ENCODE data around the gene KRT25.

Gene KRT25

GRCh38 chr17:40779181-40779909 lies 24.2 kb upstream of the KRT25 start:
- H3K9ac ChIP-seq (ENCODE audit: low read depth, low read length, poor library complexity, severe bottlenecking): peak overlapping the region; percentile 60
- TF ChIP-seq CTCF (conservative IDR thresholded peaks at IDR 0.05; ENCODE audit: low read length) (no peak), EZH2phosphoT487 (IDR thresholded peaks at IDR 0.05; ENCODE audit: borderline replicate concordance) (no peak)
- peaks cover 34% of the 10 kb centered on the region for H3K4me1 ChIP-seq (ENCODE audit: insufficient read depth, low read length, poor library complexity, severe bottlenecking)
- 0 out of 2 replicates have a peak, but pooled peaks cover 9% of the 10 kb centered on the region for H3F3A ChIP-seq (ENCODE audit: low read depth)
- H3K36me3 ChIP-seq (ENCODE audit: insufficient read depth, low read length): no peaks in the 10 kb centered on the region
- H3K79me2 ChIP-seq (ENCODE audit: insufficient read depth, low read length): no peaks in the 10 kb centered on the region
- no peaks in the 10 kb centered on the region for H3K27me3 ChIP-seq (ENCODE audit: insufficient read depth, low read length, poor library complexity, severe bottlenecking)
- H2AFZ ChIP-seq (ENCODE audit: low read length): no peak overlapping the region
- peak overlapping the region; percentile 66 for H3K4me3 ChIP-seq (ENCODE audit: low read length, poor library complexity, severe bottlenecking)
- H3K9me3 ChIP-seq (ENCODE audit: insufficient read depth, low read depth, low read length): no peaks in the 10 kb centered on the region
- peak overlapping the region; percentile 73 for H3K4me2 ChIP-seq (ENCODE audit: low read depth, low read length, poor library complexity, severe bottlenecking)
- H4K20me1 ChIP-seq (ENCODE audit: insufficient read depth, low read length, poor library complexity, severe bottlenecking): no peaks in the 10 kb centered on the region
- no peaks in the 10 kb centered on the region for H3K9me2 ChIP-seq (replicated peaks; ENCODE audit: low read depth, low read length)

GRCh38 chr17:40778461-40778860 lies 23.3 kb upstream of the KRT25 start:
- peak overlapping the region; percentile 66 for H3K4me3 ChIP-seq (ENCODE audit: low read length, poor library complexity, severe bottlenecking)
- peak overlapping the region; percentile 73 for H3K4me2 ChIP-seq (ENCODE audit: low read depth, low read length, poor library complexity, severe bottlenecking)
- H3K79me2 ChIP-seq (ENCODE audit: insufficient read depth, low read length): no peaks in the 10 kb centered on the region
- H3K9me2 ChIP-seq (replicated peaks; ENCODE audit: low read depth, low read length): no peaks in the 10 kb centered on the region
- H3K9ac ChIP-seq (ENCODE audit: low read depth, low read length, poor library complexity, severe bottlenecking): peak overlapping the region; percentile 60
- H4K20me1 ChIP-seq (ENCODE audit: insufficient read depth, low read length, poor library complexity, severe bottlenecking): no peaks in the 10 kb centered on the region
- TF ChIP-seq EZH2phosphoT487 (IDR thresholded peaks at IDR 0.05; ENCODE audit: borderline replicate concordance): no peak
- no peak for TF ChIP-seq CTCF (conservative IDR thresholded peaks at IDR 0.05; ENCODE audit: low read length)
- H3K4me1 ChIP-seq (ENCODE audit: insufficient read depth, low read length, poor library complexity, severe bottlenecking): peaks cover 34% of the 10 kb centered on the region
- H3K36me3 ChIP-seq (ENCODE audit: insufficient read depth, low read length): no peaks in the 10 kb centered on the region
- H3K27me3 ChIP-seq (ENCODE audit: insufficient read depth, low read length, poor library complexity, severe bottlenecking): no peaks in the 10 kb centered on the region
- no peaks in the 10 kb centered on the region for H3K9me3 ChIP-seq (ENCODE audit: insufficient read depth, low read depth, low read length)
- 0 out of 2 replicates have a peak, but pooled peaks cover 9% of the 10 kb centered on the region for H3F3A ChIP-seq (ENCODE audit: low read depth)
- no peak overlapping the region for H2AFZ ChIP-seq (ENCODE audit: low read length)

- TF ChIP-seq EZH2phosphoT487 (IDR thresholded peaks at IDR 0.05; ENCODE audit: borderline replicate concordance) (no peak), CTCF (conservative IDR thresholded peaks at IDR 0.05; ENCODE audit: low read length) (no peak)
- Histone ChIP-seq H3K27me3 (ENCODE audit: insufficient read depth, low read length, poor library complexity, severe bottlenecking) (no peaks in the 10 kb centered on the region), H3K9me2 (replicated peaks; ENCODE audit: low read depth, low read length) (no peaks in the 10 kb centered on the region), H3F3A (ENCODE audit: low read depth) (0 out of 2 replicates have a peak, but pooled peaks cover 9% of the 10 kb centered on the region), H3K36me3 (ENCODE audit: insufficient read depth, low read length) (no peaks in the 10 kb centered on the region), H2AFZ (ENCODE audit: low read length) (no peak overlapping the region), H3K4me1 (ENCODE audit: insufficient read depth, low read length, poor library complexity, severe bottlenecking) (peaks cover 34% of the 10 kb centered on the region), H4K20me1 (ENCODE audit: insufficient read depth, low read length, poor library complexity, severe bottlenecking) (no peaks in the 10 kb centered on the region), H3K4me2 (ENCODE audit: low read depth, low read length, poor library complexity, severe bottlenecking) (peak overlapping the region; percentile 73), H3K4me3 (ENCODE audit: low read length, poor library complexity, severe bottlenecking) (peak overlapping the region; percentile 66), H3K79me2 (ENCODE audit: insufficient read depth, low read length) (no peaks in the 10 kb centered on the region), H3K9me3 (ENCODE audit: insufficient read depth, low read depth, low read length) (no peaks in the 10 kb centered on the region), H3K9ac (ENCODE audit: low read depth, low read length, poor library complexity, severe bottlenecking) (peak overlapping the region; percentile 60)
Measured at GRCh38 chr17:40777971-40778370, 22.8 kb upstream of the KRT25 start.

All from Loucy (cell line).